Measurements from ENCODE around the gene GGN. TPM values are rescaled to one million over a fixed set of nuclear protein-coding genes. Genes with fewer than 3 reads are reported as not detected.

GGN gene
- total and polyA plus RNA-seq, 9 of the 15 experiments (the other 6 are each of a cell fraction or from before 2014, with no cell fraction given), result 0.15 to 0.33 TPM; not detected in 7

DNA sequence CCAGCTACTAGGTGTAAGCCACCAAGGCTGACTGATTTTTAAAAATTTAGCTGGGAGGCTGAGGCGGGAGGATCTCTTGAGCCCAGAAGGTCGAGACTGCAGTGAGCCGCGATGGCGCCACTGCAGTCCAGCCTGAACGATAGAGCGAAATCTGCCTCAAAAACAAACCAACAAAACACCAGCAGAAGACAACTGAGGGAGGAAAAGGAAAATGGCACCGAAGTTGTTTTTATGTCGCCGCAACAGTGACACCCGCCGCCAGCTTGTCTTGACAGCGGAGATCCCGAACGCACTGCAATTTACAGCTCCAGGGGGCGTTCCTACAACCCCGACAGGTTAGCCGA lies 14.8 kb upstream of the GGN start (continued):
- TF ChIP-seq POLR2B (IDR thresholded peaks at IDR 0.05; ENCODE audit: low read depth, partially characterized antibody) (peak; percentile 44), NR2C1 (IDR thresholded peaks at IDR 0.05) (no peak), NR2C1 (tag; IDR thresholded peaks at IDR 0.05) (peak; percentile 45; the same call in 1 of the 2 replicates), HOMEZ (CRISPR knock-in tag; IDR thresholded peaks at IDR 0.05) (no peak), HIVEP1 (CRISPR knock-in tag; IDR thresholded peaks at IDR 0.05) (0 out of 2 replicates have a peak, but pooled peaks have one; percentile 19), NFRKB (IDR thresholded peaks at IDR 0.05; ENCODE audit: low read depth) (peak; percentile 79)

DNA sequence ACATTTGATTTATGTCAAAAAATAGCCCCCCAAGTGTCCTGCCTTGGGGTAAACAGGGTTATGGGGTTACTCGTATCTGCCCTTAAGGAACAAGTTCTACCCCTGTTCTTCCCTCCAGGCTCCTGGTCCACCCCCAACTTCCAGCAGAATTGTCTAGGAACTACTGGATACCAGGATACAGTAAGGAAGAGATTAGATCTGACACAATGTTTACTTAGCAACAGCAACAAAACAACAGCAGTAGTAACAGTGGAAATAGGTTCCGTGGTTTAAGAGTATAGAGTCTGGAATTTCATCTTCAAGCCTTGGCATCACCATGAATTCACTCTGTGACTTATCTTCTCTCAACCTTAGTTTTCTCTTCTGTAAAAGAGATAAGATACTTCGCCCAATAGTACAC lies 13.3 kb upstream of the GGN start:
- FAIRE-seq (no peak), DNase-seq (ENCODE audit: extremely low read depth in 1 of 4, low spot score in 3 of 4) (no peak), ATAC-seq (no peak)
- no TSS peak for BruUV-seq (replicated peaks)
- no peak overlapping the region for H3K4me3 ChIP-seq
- TF ChIP-seq FOXJ2 (tag; IDR thresholded peaks at IDR 0.05), result peak; percentile 97
- no peak for TF ChIP-seq ZNF134 (CRISPR knock-in tag; conservative IDR thresholded peaks at IDR 0.05)
- TF ChIP-seq FOXJ3 (CRISPR knock-in tag; IDR thresholded peaks at IDR 0.05), result 0 out of 2 replicates have a peak, but pooled peaks have one; percentile 33
- TF ChIP-seq ZFP1 (CRISPR knock-in tag; IDR thresholded peaks at IDR 0.05), result no peak
- H3K36me3 ChIP-seq (ENCODE audit: control insufficient read depth, insufficient read depth, low read length), result peaks cover 11% of the 10 kb centered on the region; the same call in 1 of the 3 replicates
- H3K27ac ChIP-seq (ENCODE audit: extremely low read depth, low read depth, low read length), result no peak overlapping the region
- H3K9ac ChIP-seq (ENCODE audit: insufficient read depth in 1 of 2, low read depth in 2 of 2, low read length in 2 of 2), result no peak overlapping the region
- no peaks in the 10 kb centered on the region for H3K27me3 ChIP-seq (ENCODE audit: control insufficient read depth in 2 of 2, insufficient read depth in 2 of 2, low read length in 2 of 2)
- WGBS (ENCODE audit: insufficient coverage, low coverage, missing lambda C conversion rate), result 44% methylated on average over 3 of the region's 3 CpGs
- no peaks in the 10 kb centered on the region for H4K20me1 ChIP-seq (replicated peaks; ENCODE audit: control insufficient read depth, insufficient read depth, low read length)
- H3K79me2 ChIP-seq (ENCODE audit: control insufficient read depth, insufficient read depth, low read length), result peaks cover 17% of the 10 kb centered on the region; the same call in 2 of the 3 replicates
- H3K4me1 ChIP-seq (replicated peaks in 1 of 2; ENCODE audit: control insufficient read depth in 2 of 2, insufficient read depth in 2 of 2, low read length in 2 of 2), result peaks cover 6 to 30% of the 10 kb centered on the region in 2 experiments; a peak in 4 of 5 replicates
- H3K9me1 ChIP-seq (ENCODE audit: control insufficient read depth, insufficient read depth, low read length), result no peaks in the 10 kb centered on the region
- no peak overlapping the region for H2AFZ ChIP-seq (ENCODE audit: low read depth, low read length)
- no peak overlapping the region for H3K4me2 ChIP-seq (ENCODE audit: insufficient read depth, low read length)
- CTCF ChIA-PET (ENCODE audit: low intra/inter-chr PET ratio), result interaction anchor here (0.6 kb wide), 1 partner anchor 576 kb away, joined by 3 read pairs; no protein-coding TSS in a partner anchor
- H3K9me3 ChIP-seq (replicated peaks; ENCODE audit: control insufficient read depth, insufficient read depth, low read depth, low read length), result no peaks in the 10 kb centered on the region
- intact Hi-C loops (cut with micrococcal nuclease), result loop anchor here (5.0 kb wide), 1 partner anchor 551 kb away; no protein-coding TSS in a partner anchor
- POLR2A ChIA-PET, result interaction anchor here (0.6 kb wide), 1 partner anchor 181 kb away, joined by 3 read pairs; no protein-coding TSS in a partner anchor
- in situ Hi-C loops (cut with MboI), result loop anchor here (5.0 kb wide), 1 partner anchor 231 kb away; no protein-coding TSS in a partner anchor

Measured in K562 (cell line).